ENCODE measurements around the gene PSMB7. TPM values are rescaled to one million over a fixed set of nuclear protein-coding genes. Genes with fewer than 3 reads are reported as not detected.

PSMB7 gene
- total RNA-seq, 1 experiment from 2014 or later = 187 TPM

- TF ChIP-seq STAT6 (CRISPR knock-in tag; conservative IDR thresholded peaks at IDR 0.05; ENCODE audit: low read depth) = no peak
These were observed 63.4 kb downstream of the PSMB7 start (continued) for GRCh38 chr9:124351672-124352468.

GRCh38 chr9:124350494-124351263 is 64.6 kb downstream of the PSMB7 start:
- Mint-ChIP-seq H3K36me3 (peaks cover 41% of the 10 kb centered on the region), H3K4me1 (no peaks in the 10 kb centered on the region), H3K27me3 (ENCODE audit: low read depth) (no peaks in the 10 kb centered on the region), H3K4me3 (no peak overlapping the region), H3K9me3 (no peaks in the 10 kb centered on the region), H3K27ac (peak overlapping the region; percentile 11; the same call in 1 of the 2 replicates)
- POLR2A ChIA-PET = no interaction called here
- 0 out of 2 replicates have a peak, but pooled peaks have one; percentile 32 for TF ChIP-seq FOXP1 (CRISPR knock-in tag; IDR thresholded peaks at IDR 0.05; ENCODE audit: borderline replicate concordance)
- TF ChIP-seq ZMAT4 (CRISPR knock-in tag; IDR thresholded peaks at IDR 0.05) = no peak
- ATAC-seq (no peak), DNase-seq (ENCODE audit: low spot score) (peak; percentile 5)
- CTCF ChIA-PET = interaction anchor here (0.8 to 1.0 kb wide), 2 partner anchors 37 to 224 kb away, joined by 3 read pairs; no protein-coding TSS in a partner anchor

DNA sequence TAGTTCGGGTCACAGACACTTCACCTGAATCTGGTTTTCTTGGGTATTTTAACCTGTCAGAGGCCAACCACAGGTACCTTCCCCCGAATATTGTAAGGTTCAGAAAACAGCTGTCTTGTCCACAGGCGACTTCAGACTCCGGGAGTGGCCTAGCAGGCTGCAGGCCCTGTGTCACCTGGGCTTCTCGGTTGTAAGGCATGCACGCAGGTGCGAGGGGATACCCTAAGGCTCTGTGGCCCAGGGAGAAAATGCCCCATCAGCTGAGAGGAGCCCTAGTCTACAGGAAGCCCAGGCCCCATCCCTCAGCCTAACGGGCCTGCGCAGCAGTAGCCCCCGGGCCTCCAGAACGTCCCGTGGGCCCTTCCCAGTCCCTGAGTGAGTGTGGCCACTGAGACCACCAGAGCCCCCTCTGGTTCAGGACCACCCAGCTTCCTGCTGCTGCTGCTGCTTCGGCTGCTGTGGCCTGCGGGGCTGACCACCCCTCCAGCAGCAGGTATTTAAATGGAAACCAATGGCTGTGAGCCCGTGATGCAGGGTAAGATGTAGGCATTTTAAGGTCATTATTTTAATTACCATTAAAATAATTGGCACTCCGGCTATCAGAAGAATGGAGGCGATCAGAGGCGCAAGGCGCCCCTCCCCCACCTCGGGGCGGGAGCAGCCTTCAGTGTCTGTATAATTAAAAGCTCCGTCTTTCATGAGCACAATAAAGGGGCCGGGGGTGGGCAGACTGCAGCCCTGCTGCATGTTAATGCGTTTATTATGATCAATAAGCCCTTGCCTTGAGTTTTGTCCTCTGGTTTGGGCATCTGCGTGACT is 65.4 kb downstream of the PSMB7 start:
- POLR2A ChIA-PET = no interaction called here
- TF ChIP-seq ZBTB21 (CRISPR knock-in tag; IDR thresholded peaks at IDR 0.05; ENCODE audit: borderline replicate concordance) (no peak), STAT6 (CRISPR knock-in tag; conservative IDR thresholded peaks at IDR 0.05; ENCODE audit: low read depth) (no peak)
- TF ChIP-seq, protein P1, sequence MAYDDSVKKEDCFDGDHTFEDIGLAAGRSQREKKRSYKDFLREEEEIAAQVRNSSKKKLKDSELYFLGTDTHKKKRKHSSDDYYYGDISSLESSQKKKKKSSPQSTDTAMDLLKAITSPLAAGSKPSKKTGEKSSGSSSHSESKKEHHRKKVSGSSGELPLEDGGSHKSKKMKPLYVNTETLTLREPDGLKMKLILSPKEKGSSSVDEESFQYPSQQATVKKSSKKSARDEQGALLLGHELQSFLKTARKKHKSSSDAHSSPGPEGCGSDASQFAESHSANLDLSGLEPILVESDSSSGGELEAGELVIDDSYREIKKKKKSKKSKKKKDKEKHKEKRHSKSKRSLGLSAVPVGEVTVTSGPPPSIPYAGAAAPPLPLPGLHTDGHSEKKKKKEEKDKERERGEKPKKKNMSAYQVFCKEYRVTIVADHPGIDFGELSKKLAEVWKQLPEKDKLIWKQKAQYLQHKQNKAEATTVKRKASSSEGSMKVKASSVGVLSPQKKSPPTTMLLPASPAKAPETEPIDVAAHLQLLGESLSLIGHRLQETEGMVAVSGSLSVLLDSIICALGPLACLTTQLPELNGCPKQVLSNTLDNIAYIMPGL (CRISPR knock-in tag; IDR thresholded peaks at IDR 0.05) = no peak
- CTCF ChIA-PET = interaction anchor here (0.8 to 1.0 kb wide), 2 partner anchors 37 to 223 kb away, joined by 3 read pairs; no protein-coding TSS in a partner anchor
- Mint-ChIP-seq H3K4me3 (no peak overlapping the region), H3K9me3 (no peaks in the 10 kb centered on the region), H3K36me3 (peaks cover 41% of the 10 kb centered on the region), H3K27me3 (ENCODE audit: low read depth) (no peaks in the 10 kb centered on the region), H3K27ac (no peak overlapping the region), H3K4me1 (no peaks in the 10 kb centered on the region)
- peak; percentile 11 for DNase-seq (ENCODE audit: low spot score)
- no peak for ATAC-seq

DNA sequence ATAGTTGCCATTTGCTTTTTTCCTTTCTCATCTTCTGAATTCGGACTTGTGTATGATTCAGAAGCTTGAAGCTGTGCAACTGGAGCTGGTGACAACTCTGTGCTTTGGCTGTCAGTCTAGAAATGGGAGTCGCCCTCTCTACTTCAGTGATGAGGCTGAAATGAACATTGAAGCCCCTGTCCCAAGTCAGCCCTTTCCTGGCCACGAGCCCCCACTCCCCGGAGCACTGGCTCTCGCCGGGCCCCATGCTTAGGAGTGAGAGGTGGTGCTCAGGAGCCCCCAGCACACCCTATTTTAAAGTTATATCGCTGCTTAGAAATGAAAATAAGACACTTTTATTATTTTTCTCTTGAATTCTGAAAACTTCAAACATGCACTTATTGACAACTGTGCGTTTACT is 66.0 kb downstream of the PSMB7 start:
- H3K27me3 Mint-ChIP-seq (ENCODE audit: low read depth) = no peaks in the 10 kb centered on the region
- ATAC-seq = no peak
- peaks cover 38% of the 10 kb centered on the region for H3K36me3 Mint-ChIP-seq
- CTCF ChIA-PET = no interaction called here
- H3K9me3 Mint-ChIP-seq = no peaks in the 10 kb centered on the region
- no peak overlapping the region for H3K4me3 Mint-ChIP-seq
- POLR2A ChIA-PET = no interaction called here
- DNase-seq (ENCODE audit: low spot score) = no peak
- no peak overlapping the region for H3K27ac Mint-ChIP-seq
- no peaks in the 10 kb centered on the region for H3K4me1 Mint-ChIP-seq
- TF ChIP-seq USF2 (CRISPR knock-in tag; IDR thresholded peaks at IDR 0.05) = no peak
- no peak for TF ChIP-seq ZNF263 (CRISPR knock-in tag; IDR thresholded peaks at IDR 0.05; ENCODE audit: low read depth)
- TF ChIP-seq NFYB (CRISPR knock-in tag; conservative IDR thresholded peaks at IDR 0.05; ENCODE audit: low read depth) = no peak
- TF ChIP-seq, protein P2, sequence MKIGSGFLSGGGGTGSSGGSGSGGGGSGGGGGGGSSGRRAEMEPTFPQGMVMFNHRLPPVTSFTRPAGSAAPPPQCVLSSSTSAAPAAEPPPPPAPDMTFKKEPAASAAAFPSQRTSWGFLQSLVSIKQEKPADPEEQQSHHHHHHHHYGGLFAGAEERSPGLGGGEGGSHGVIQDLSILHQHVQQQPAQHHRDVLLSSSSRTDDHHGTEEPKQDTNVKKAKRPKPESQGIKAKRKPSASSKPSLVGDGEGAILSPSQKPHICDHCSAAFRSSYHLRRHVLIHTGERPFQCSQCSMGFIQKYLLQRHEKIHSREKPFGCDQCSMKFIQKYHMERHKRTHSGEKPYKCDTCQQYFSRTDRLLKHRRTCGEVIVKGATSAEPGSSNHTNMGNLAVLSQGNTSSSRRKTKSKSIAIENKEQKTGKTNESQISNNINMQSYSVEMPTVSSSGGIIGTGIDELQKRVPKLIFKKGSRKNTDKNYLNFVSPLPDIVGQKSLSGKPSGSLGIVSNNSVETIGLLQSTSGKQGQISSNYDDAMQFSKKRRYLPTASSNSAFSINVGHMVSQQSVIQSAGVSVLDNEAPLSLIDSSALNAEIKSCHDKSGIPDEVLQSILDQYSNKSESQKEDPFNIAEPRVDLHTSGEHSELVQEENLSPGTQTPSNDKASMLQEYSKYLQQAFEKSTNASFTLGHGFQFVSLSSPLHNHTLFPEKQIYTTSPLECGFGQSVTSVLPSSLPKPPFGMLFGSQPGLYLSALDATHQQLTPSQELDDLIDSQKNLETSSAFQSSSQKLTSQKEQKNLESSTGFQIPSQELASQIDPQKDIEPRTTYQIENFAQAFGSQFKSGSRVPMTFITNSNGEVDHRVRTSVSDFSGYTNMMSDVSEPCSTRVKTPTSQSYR (CRISPR knock-in tag; IDR thresholded peaks at IDR 0.05) = no peak
- no peak for TF ChIP-seq ATF1 (CRISPR knock-in tag; IDR thresholded peaks at IDR 0.05)
- TF ChIP-seq ELF4 (CRISPR knock-in tag; IDR thresholded peaks at IDR 0.05; ENCODE audit: low read depth) = no peak
- TF ChIP-seq NR1H2 (CRISPR knock-in tag; IDR thresholded peaks at IDR 0.05) = no peak

All from WTC11 (cell line).